Measurements from ENCODE around the gene MPHOSPH9.

The MPHOSPH9 gene

GRCh38 chr12:123135688-123136087, 97.3 kb downstream of the MPHOSPH9 start:
- no CpG with 5 or more reads among the region's 8 CpGs for WGBS, 2 donors (ENCODE audit: extremely low coverage in 2 of 2, insufficient read length in 2 of 2, insufficient replicate concordance in 1 of 2)

GRCh38 chr12:123134826-123135225, 98.1 kb downstream of the MPHOSPH9 start:
- Histone ChIP-seq H3K27ac (replicated peaks; ENCODE audit: low read length) (no peak overlapping the region), H3K79me1 (ENCODE audit: low read depth, low read length) (no peaks in the 10 kb centered on the region), H4K91ac (ENCODE audit: low read depth, low read length, poor library complexity) (no peak overlapping the region), H3K27me3 (ENCODE audit: control insufficient read depth in 3 of 3, insufficient read depth in 3 of 3, low read depth in 1 of 3, low read length in 3 of 3) (no peaks in the 10 kb centered on the region), H3K36me3 (replicated peaks in 1 of 2; ENCODE audit: control insufficient read depth in 2 of 2, insufficient read depth in 2 of 2, low read length in 2 of 2) (peaks cover 0 to 2% of the 10 kb centered on the region in 2 donors), H2BK5ac (ENCODE audit: low read length) (no peak overlapping the region), H3K23ac (ENCODE audit: low read depth, low read length, poor library complexity) (no peak overlapping the region), H3K4me2 (ENCODE audit: insufficient read depth, low read length, poor library complexity, severe bottlenecking) (no peak overlapping the region), H3K9ac (ENCODE audit: low read depth, low read length, poor library complexity) (no peak overlapping the region), H3K4me3 (ENCODE audit: low read length in 2 of 2) (no peak overlapping the region), H4K8ac (ENCODE audit: low read depth, low read length) (no peak overlapping the region), H3K4me1 (ENCODE audit: control insufficient read depth in 2 of 2, insufficient read depth in 1 of 2, low read depth in 1 of 2, low read length in 2 of 2) (peaks cover 2 to 7% of the 10 kb centered on the region in 2 donors), H3K18ac (ENCODE audit: low read length) (no peak overlapping the region), H3K4ac (ENCODE audit: low read length) (no peak overlapping the region), H2AFZ (ENCODE audit: low read length) (no peak overlapping the region), H3K9me3 (replicated peaks in 1 of 2; ENCODE audit: control insufficient read depth in 2 of 2, insufficient read depth in 1 of 2, low read depth in 1 of 2, low read length in 2 of 2) (no peaks in the 10 kb centered on the region), H2BK12ac (ENCODE audit: low read length) (no peak overlapping the region), H2BK120ac (ENCODE audit: low read depth, low read length) (no peak overlapping the region), H2AK5ac (ENCODE audit: low read depth, low read length) (no peak overlapping the region), H2BK15ac (ENCODE audit: low read length) (no peak overlapping the region), H3K14ac (ENCODE audit: low read length) (no peak overlapping the region)
- no CpG with 5 or more reads among the region's 6 CpGs for WGBS, 2 donors (ENCODE audit: extremely low coverage in 2 of 2, insufficient read length in 2 of 2, insufficient replicate concordance in 1 of 2)
- DNase-seq (ENCODE audit: low spot score) = no peak

More at GRCh38 chr12:123135688-123136087, 97.3 kb downstream of the MPHOSPH9 start:
- Histone ChIP-seq H3K27me3 (ENCODE audit: control insufficient read depth in 3 of 3, insufficient read depth in 3 of 3, low read depth in 1 of 3, low read length in 3 of 3) (no peaks in the 10 kb centered on the region), H3K36me3 (replicated peaks in 1 of 2; ENCODE audit: control insufficient read depth in 2 of 2, insufficient read depth in 2 of 2, low read length in 2 of 2) (peaks cover 0 to 2% of the 10 kb centered on the region in 2 donors), H3K27ac (replicated peaks; ENCODE audit: low read length) (no peak overlapping the region), H3K14ac (ENCODE audit: low read length) (no peak overlapping the region), H3K79me1 (ENCODE audit: low read depth, low read length) (no peaks in the 10 kb centered on the region), H2BK5ac (ENCODE audit: low read length) (no peak overlapping the region), H3K4ac (ENCODE audit: low read length) (no peak overlapping the region), H2BK12ac (ENCODE audit: low read length) (no peak overlapping the region), H3K18ac (ENCODE audit: low read length) (no peak overlapping the region), H2BK15ac (ENCODE audit: low read length) (no peak overlapping the region), H4K8ac (ENCODE audit: low read depth, low read length) (no peak overlapping the region), H2BK120ac (ENCODE audit: low read depth, low read length) (no peak overlapping the region), H3K9ac (ENCODE audit: low read depth, low read length, poor library complexity) (no peak overlapping the region), H3K4me1 (ENCODE audit: control insufficient read depth in 2 of 2, insufficient read depth in 1 of 2, low read depth in 1 of 2, low read length in 2 of 2) (peaks cover 10 to 14% of the 10 kb centered on the region in 2 donors), H4K91ac (ENCODE audit: low read depth, low read length, poor library complexity) (no peak overlapping the region), H3K4me3 (ENCODE audit: low read length in 2 of 2) (no peak overlapping the region), H3K9me3 (replicated peaks in 1 of 2; ENCODE audit: control insufficient read depth in 2 of 2, insufficient read depth in 1 of 2, low read depth in 1 of 2, low read length in 2 of 2) (no peaks in the 10 kb centered on the region), H3K23ac (ENCODE audit: low read depth, low read length, poor library complexity) (no peak overlapping the region), H2AFZ (ENCODE audit: low read length) (no peak overlapping the region), H3K4me2 (ENCODE audit: insufficient read depth, low read length, poor library complexity, severe bottlenecking) (no peak overlapping the region), H2AK5ac (ENCODE audit: low read depth, low read length) (no peak overlapping the region)
- DNase-seq (ENCODE audit: low spot score) = no peak

GRCh38 chr12:123134271-123134671, 98.7 kb downstream of the MPHOSPH9 start:
- Histone ChIP-seq H3K79me1 (ENCODE audit: low read depth, low read length) (no peaks in the 10 kb centered on the region), H3K4me1 (ENCODE audit: control insufficient read depth in 2 of 2, insufficient read depth in 1 of 2, low read depth in 1 of 2, low read length in 2 of 2) (peaks cover 2 to 5% of the 10 kb centered on the region in 2 donors), H3K9ac (ENCODE audit: low read depth, low read length, poor library complexity) (peak overlapping the region; percentile 12), H3K23ac (ENCODE audit: low read depth, low read length, poor library complexity) (no peak overlapping the region), H2BK12ac (ENCODE audit: low read length) (no peak overlapping the region), H3K4ac (ENCODE audit: low read length) (no peak overlapping the region), H3K27me3 (ENCODE audit: control insufficient read depth in 3 of 3, insufficient read depth in 3 of 3, low read depth in 1 of 3, low read length in 3 of 3) (no peaks in the 10 kb centered on the region), H2BK120ac (ENCODE audit: low read depth, low read length) (no peak overlapping the region), H4K91ac (ENCODE audit: low read depth, low read length, poor library complexity) (no peak overlapping the region), H3K18ac (ENCODE audit: low read length) (peak overlapping the region; percentile 36), H3K27ac (replicated peaks; ENCODE audit: low read length) (no peak overlapping the region), H3K4me3 (ENCODE audit: low read length in 2 of 2) (no peak overlapping the region), H2AK5ac (ENCODE audit: low read depth, low read length) (no peak overlapping the region), H3K4me2 (ENCODE audit: insufficient read depth, low read length, poor library complexity, severe bottlenecking) (no peak overlapping the region), H3K14ac (ENCODE audit: low read length) (no peak overlapping the region), H3K36me3 (replicated peaks in 1 of 2; ENCODE audit: control insufficient read depth in 2 of 2, insufficient read depth in 2 of 2, low read length in 2 of 2) (peaks cover 0 to 2% of the 10 kb centered on the region in 2 donors), H2AFZ (ENCODE audit: low read length) (no peak overlapping the region), H4K8ac (ENCODE audit: low read depth, low read length) (no peak overlapping the region), H2BK15ac (ENCODE audit: low read length) (no peak overlapping the region), H2BK5ac (ENCODE audit: low read length) (no peak overlapping the region), H3K9me3 (replicated peaks in 1 of 2; ENCODE audit: control insufficient read depth in 2 of 2, insufficient read depth in 1 of 2, low read depth in 1 of 2, low read length in 2 of 2) (no peaks in the 10 kb centered on the region)
- no CpG with 5 or more reads among the region's 9 CpGs for WGBS, 2 donors (ENCODE audit: extremely low coverage in 2 of 2, insufficient read length in 2 of 2, insufficient replicate concordance in 1 of 2)
- no peak for DNase-seq (ENCODE audit: low spot score)

GRCh38 chr12:123133701-123134100, 99.2 kb downstream of the MPHOSPH9 start:
- no peak overlapping the region for H3K4ac ChIP-seq (ENCODE audit: low read length)
- H3K18ac ChIP-seq (ENCODE audit: low read length) = no peak overlapping the region
- no peak for DNase-seq (ENCODE audit: low spot score)
- WGBS, 2 donors (ENCODE audit: extremely low coverage in 2 of 2, insufficient read length in 2 of 2, insufficient replicate concordance in 1 of 2) = no CpG with 5 or more reads among the region's 9 CpGs
- H3K4me1 ChIP-seq (ENCODE audit: control insufficient read depth in 2 of 2, insufficient read depth in 1 of 2, low read depth in 1 of 2, low read length in 2 of 2) = peaks cover 2 to 5% of the 10 kb centered on the region in 2 donors
- no peak overlapping the region for H2BK15ac ChIP-seq (ENCODE audit: low read length)
- no peaks in the 10 kb centered on the region for H3K27me3 ChIP-seq (ENCODE audit: control insufficient read depth in 3 of 3, insufficient read depth in 3 of 3, low read depth in 1 of 3, low read length in 3 of 3)
- H2BK120ac ChIP-seq (ENCODE audit: low read depth, low read length) = no peak overlapping the region
- no peak overlapping the region for H2AK5ac ChIP-seq (ENCODE audit: low read depth, low read length)
- H3K36me3 ChIP-seq (replicated peaks in 1 of 2; ENCODE audit: control insufficient read depth in 2 of 2, insufficient read depth in 2 of 2, low read length in 2 of 2) = peaks cover 0 to 2% of the 10 kb centered on the region in 2 donors
- H3K4me3 ChIP-seq (ENCODE audit: low read length in 2 of 2) = no peak overlapping the region
- no peak overlapping the region for H3K9ac ChIP-seq (ENCODE audit: low read depth, low read length, poor library complexity)
- H2BK5ac ChIP-seq (ENCODE audit: low read length) = no peak overlapping the region
- H4K8ac ChIP-seq (ENCODE audit: low read depth, low read length) = no peak overlapping the region
- H3K23ac ChIP-seq (ENCODE audit: low read depth, low read length, poor library complexity) = no peak overlapping the region
- H4K91ac ChIP-seq (ENCODE audit: low read depth, low read length, poor library complexity) = no peak overlapping the region
- no peak overlapping the region for H3K14ac ChIP-seq (ENCODE audit: low read length)
- H2BK12ac ChIP-seq (ENCODE audit: low read length) = no peak overlapping the region
- no peaks in the 10 kb centered on the region for H3K79me1 ChIP-seq (ENCODE audit: low read depth, low read length)
- H3K27ac ChIP-seq (replicated peaks; ENCODE audit: low read length) = no peak overlapping the region
- H3K4me2 ChIP-seq (ENCODE audit: insufficient read depth, low read length, poor library complexity, severe bottlenecking) = no peak overlapping the region
- no peak overlapping the region for H2AFZ ChIP-seq (ENCODE audit: low read length)
- no peaks in the 10 kb centered on the region for H3K9me3 ChIP-seq (replicated peaks in 1 of 2; ENCODE audit: control insufficient read depth in 2 of 2, insufficient read depth in 1 of 2, low read depth in 1 of 2, low read length in 2 of 2)
